ENCODE results near the gene PDE2A.

The PDE2A gene

GRCh38 chr11:72607496-72607895 is 66.7 kb downstream of the PDE2A start:
- Histone ChIP-seq H3K4me1 (ENCODE audit: control insufficient read depth, insufficient read depth, low read length) (peaks cover 3% of the 10 kb centered on the region), H3K4me3 (ENCODE audit: low read length) (no peak overlapping the region), H3K27me3 (ENCODE audit: control insufficient read depth, insufficient read depth, low read length) (peaks cover 27% of the 10 kb centered on the region), H3K36me3 (ENCODE audit: control insufficient read depth, insufficient read depth, low read length) (no peaks in the 10 kb centered on the region), H3K9ac (ENCODE audit: low read length) (no peak overlapping the region), H3K9me3 (ENCODE audit: control insufficient read depth, low read length) (no peaks in the 10 kb centered on the region)

GRCh38 chr11:72606748-72607468 is 67.3 kb downstream of the PDE2A start:
- Histone ChIP-seq H3K27me3 (ENCODE audit: control insufficient read depth, insufficient read depth, low read length) (peaks cover 29% of the 10 kb centered on the region), H3K4me3 (ENCODE audit: low read length) (no peak overlapping the region), H3K9ac (ENCODE audit: low read length) (no peak overlapping the region), H3K4me1 (ENCODE audit: control insufficient read depth, insufficient read depth, low read length) (peaks cover 9% of the 10 kb centered on the region), H3K9me3 (ENCODE audit: control insufficient read depth, low read length) (no peaks in the 10 kb centered on the region), H3K36me3 (ENCODE audit: control insufficient read depth, insufficient read depth, low read length) (no peaks in the 10 kb centered on the region)

GRCh38 chr11:72605973-72606747 is 68.1 kb downstream of the PDE2A start:
- Histone ChIP-seq H3K9ac (ENCODE audit: low read length) (no peak overlapping the region), H3K4me1 (ENCODE audit: control insufficient read depth, insufficient read depth, low read length) (peaks cover 12% of the 10 kb centered on the region)

GRCh38 chr11:72604256-72604655 is 70.0 kb downstream of the PDE2A start:
- H3K9me3 ChIP-seq (ENCODE audit: control insufficient read depth, low read length) = no peaks in the 10 kb centered on the region
- H3K4me1 ChIP-seq (ENCODE audit: control insufficient read depth, insufficient read depth, low read length) = peaks cover 18% of the 10 kb centered on the region
- H3K27me3 ChIP-seq (ENCODE audit: control insufficient read depth, insufficient read depth, low read length) = peaks cover 37% of the 10 kb centered on the region
- H3K4me3 ChIP-seq (ENCODE audit: low read length) = no peak overlapping the region
- no peak overlapping the region for H3K9ac ChIP-seq (ENCODE audit: low read length)
- no peaks in the 10 kb centered on the region for H3K36me3 ChIP-seq (ENCODE audit: control insufficient read depth, insufficient read depth, low read length)

More at GRCh38 chr11:72605973-72606747, 68.1 kb downstream of the PDE2A start:
- H3K4me3 ChIP-seq (ENCODE audit: low read length) = no peak overlapping the region
- H3K27me3 ChIP-seq (ENCODE audit: control insufficient read depth, insufficient read depth, low read length) = peaks cover 29% of the 10 kb centered on the region
- H3K36me3 ChIP-seq (ENCODE audit: control insufficient read depth, insufficient read depth, low read length) = no peaks in the 10 kb centered on the region
- H3K9me3 ChIP-seq (ENCODE audit: control insufficient read depth, low read length) = no peaks in the 10 kb centered on the region

GRCh38 chr11:72602250-72602904 is 71.8 kb downstream of the PDE2A start:
- Histone ChIP-seq H3K9ac (ENCODE audit: low read length) (no peak overlapping the region), H3K27me3 (ENCODE audit: control insufficient read depth, insufficient read depth, low read length) (peaks cover 30% of the 10 kb centered on the region)

GRCh38 chr11:72600557-72600956 is 73.7 kb downstream of the PDE2A start:
- Histone ChIP-seq H3K4me1 (ENCODE audit: control insufficient read depth, insufficient read depth, low read length) (peaks cover 18% of the 10 kb centered on the region), H3K4me3 (ENCODE audit: low read length) (no peak overlapping the region), H3K9me3 (ENCODE audit: control insufficient read depth, low read length) (no peaks in the 10 kb centered on the region), H3K9ac (ENCODE audit: low read length) (no peak overlapping the region), H3K36me3 (ENCODE audit: control insufficient read depth, insufficient read depth, low read length) (no peaks in the 10 kb centered on the region), H3K27me3 (ENCODE audit: control insufficient read depth, insufficient read depth, low read length) (peaks cover 21% of the 10 kb centered on the region)

More at GRCh38 chr11:72602250-72602904, 71.8 kb downstream of the PDE2A start:
- H3K36me3 ChIP-seq (ENCODE audit: control insufficient read depth, insufficient read depth, low read length) = no peaks in the 10 kb centered on the region
- no peaks in the 10 kb centered on the region for H3K9me3 ChIP-seq (ENCODE audit: control insufficient read depth, low read length)
- H3K4me1 ChIP-seq (ENCODE audit: control insufficient read depth, insufficient read depth, low read length) = peaks cover 18% of the 10 kb centered on the region
- H3K4me3 ChIP-seq (ENCODE audit: low read length) = no peak overlapping the region

- Histone ChIP-seq H3K27me3 (ENCODE audit: control insufficient read depth, insufficient read depth, low read length) (peaks cover 19% of the 10 kb centered on the region), H3K9me3 (ENCODE audit: control insufficient read depth, low read length) (no peaks in the 10 kb centered on the region), H3K4me1 (ENCODE audit: control insufficient read depth, insufficient read depth, low read length) (peaks cover 18% of the 10 kb centered on the region), H3K9ac (ENCODE audit: low read length) (no peak overlapping the region), H3K4me3 (ENCODE audit: low read length) (no peak overlapping the region), H3K36me3 (ENCODE audit: control insufficient read depth, insufficient read depth, low read length) (no peaks in the 10 kb centered on the region)
Observed at GRCh38 chr11:72599325-72600117, 74.7 kb downstream of the PDE2A start.

- Histone ChIP-seq H3K9ac (ENCODE audit: low read length) (no peak overlapping the region), H3K4me3 (ENCODE audit: low read length) (no peak overlapping the region), H3K9me3 (ENCODE audit: control insufficient read depth, low read length) (no peaks in the 10 kb centered on the region), H3K27me3 (ENCODE audit: control insufficient read depth, insufficient read depth, low read length) (peaks cover 24% of the 10 kb centered on the region), H3K4me1 (ENCODE audit: control insufficient read depth, insufficient read depth, low read length) (peaks cover 18% of the 10 kb centered on the region), H3K36me3 (ENCODE audit: control insufficient read depth, insufficient read depth, low read length) (no peaks in the 10 kb centered on the region)
Observed at GRCh38 chr11:72598906-72599305, 75.3 kb downstream of the PDE2A start.

- Histone ChIP-seq H3K9ac (ENCODE audit: low read length) (no peak overlapping the region), H3K9me3 (ENCODE audit: control insufficient read depth, low read length) (no peaks in the 10 kb centered on the region), H3K36me3 (ENCODE audit: control insufficient read depth, insufficient read depth, low read length) (no peaks in the 10 kb centered on the region), H3K27me3 (ENCODE audit: control insufficient read depth, insufficient read depth, low read length) (peaks cover 24% of the 10 kb centered on the region), H3K4me3 (ENCODE audit: low read length) (no peak overlapping the region), H3K4me1 (ENCODE audit: control insufficient read depth, insufficient read depth, low read length) (peaks cover 18% of the 10 kb centered on the region)
Observed at GRCh38 chr11:72598466-72598865, 75.8 kb downstream of the PDE2A start.

GRCh38 chr11:72597721-72598120 is 76.5 kb downstream of the PDE2A start:
- H3K4me1 ChIP-seq (ENCODE audit: control insufficient read depth, insufficient read depth, low read length) = peaks cover 17% of the 10 kb centered on the region
- H3K36me3 ChIP-seq (ENCODE audit: control insufficient read depth, insufficient read depth, low read length) = no peaks in the 10 kb centered on the region
- peaks cover 25% of the 10 kb centered on the region for H3K27me3 ChIP-seq (ENCODE audit: control insufficient read depth, insufficient read depth, low read length)
- H3K4me3 ChIP-seq (ENCODE audit: low read length) = no peak overlapping the region
- no peaks in the 10 kb centered on the region for H3K9me3 ChIP-seq (ENCODE audit: control insufficient read depth, low read length)
- H3K9ac ChIP-seq (ENCODE audit: low read length) = no peak overlapping the region

- no peaks in the 10 kb centered on the region for H3K36me3 ChIP-seq (ENCODE audit: control insufficient read depth, insufficient read depth, low read length)
- no peak overlapping the region for H3K9ac ChIP-seq (ENCODE audit: low read length)
- no peaks in the 10 kb centered on the region for H3K9me3 ChIP-seq (ENCODE audit: control insufficient read depth, low read length)
- no peak overlapping the region for H3K4me3 ChIP-seq (ENCODE audit: low read length)
- peaks cover 39% of the 10 kb centered on the region for H3K27me3 ChIP-seq (ENCODE audit: control insufficient read depth, insufficient read depth, low read length)
- H3K4me1 ChIP-seq (ENCODE audit: control insufficient read depth, insufficient read depth, low read length) = peaks cover 1% of the 10 kb centered on the region
Observed at GRCh38 chr11:72595292-72595684, 78.9 kb downstream of the PDE2A start.

All from mucosa of stomach (tissue), 1 donor.